HCT116 (cell line): ENCODE data around the gene PRSS33. TPM values are rescaled to one million over a fixed set of nuclear protein-coding genes. Genes with fewer than 3 reads are reported as not detected.
A peak's percentile ranks its signal among the peaks of the same experiment; 100 is the strongest.

Experiments
- ATAC-seq: fragments of 200-7000 bp; cut with Tn5 transposase; 2 replicates; pipeline ENCODE4 v1.9.1; 2020; ENCODE audit warnings: mild to moderate bottlenecking, moderate library complexity
- BruUV-seq: library from RNA; stranded (reverse); fragments of 400-500 nt; replicated peaks from 2 replicates; lab custom pipeline; 2021; lab: Mats Ljungman, UMichigan
- CTCF ChIA-PET: fragments of 300-600 bp; sonication (Branson Sonifier 250); formaldehyde crosslinking; loops from one replicate; lab custom pipeline; 2021; ENCODE audit warnings: antibody characterized with exemption; lab: Charles Lee
- POLR2A ChIA-PET: fragments of 300-600, 350-600 bp; sonication (Branson Sonifier 250); formaldehyde crosslinking; loops from one replicate; lab custom pipeline; 2021; ENCODE audit warnings: antibody characterized with exemption; lab: Charles Lee
- RAD21 ChIA-PET, 2 experiments: fragments of 300-600 bp; sonication (Branson Sonifier 250); formaldehyde crosslinking; loops; one replicate each; lab custom pipeline; 2023; ENCODE audit warnings: low total read pairs in 2 of 2; ENCODE audit not compliant: uncharacterized antibody in 2 of 2, unreplicated experiment in 2 of 2, low non-redundant PET in 1 of 2; lab: Charles Lee
- DNase-seq: peaks from one replicate; pipeline ENCODE4 v3.0.0-alpha.2; 2010; ENCODE audit warnings: low read depth, low spot score
- H2AFZ ChIP-seq: fragments of 200-600 bp; shearing (Covaris generic), sonication (generic); 2 replicates; pipeline ENCODE4 v1.6.1; 2017; ENCODE audit warnings: low read depth, mixed run types, mixed read lengths, antibody characterized with exemption, low read length; ENCODE audit not compliant: poor library complexity, severe bottlenecking
- H3K27ac ChIP-seq: 2 replicates; pipeline ENCODE4 v1.5.1; 2012; ENCODE audit warnings: low read depth, low read length
- H3K27me3 ChIP-seq: fragments of 200-600 bp; sonication (generic); 2 replicates; pipeline ENCODE4 v1.6.1; 2016; ENCODE audit warnings: mixed run types, low read length, mixed read lengths; ENCODE audit not compliant: insufficient read depth
- H3K36me3 ChIP-seq, 2 experiments: fragments of 200-500 bp in 1 of 2; fragments of 200-600 bp in 1 of 2; sonication (Bioruptor generic) in 1 of 2; sonication (generic) in 1 of 2; 2 replicates each; pipeline versions ENCODE4 v1.5.1 to v1.6.1; 2014 to 2016; ENCODE audit warnings: low read length in 2 of 2, inconsistent platforms in 1 of 2, mixed read lengths in 1 of 2, mixed run types in 1 of 2; ENCODE audit not compliant: insufficient read depth in 2 of 2, control insufficient read depth in 1 of 2
- H3K4me1 ChIP-seq, 2 experiments: fragments of 200-600 bp in 1 of 2; sonication (generic) in 1 of 2; 2 replicates each; pipeline versions ENCODE4 v1.5.1 to v1.6.1; 2012 to 2017; ENCODE audit warnings: low read length in 2 of 2, inconsistent platforms in 1 of 2, mild to moderate bottlenecking in 1 of 2, mixed read lengths in 1 of 2, mixed run types in 1 of 2, moderate library complexity in 1 of 2; ENCODE audit not compliant: insufficient read depth in 2 of 2, control insufficient read depth in 1 of 2
- H3K4me2 ChIP-seq: fragments of 200-600 bp; sonication (generic); 2 replicates; pipeline ENCODE4 v1.6.1; 2017; ENCODE audit warnings: mixed run types, low read length, mixed read lengths
- H3K4me3 ChIP-seq, 2 experiments: fragments of 200-600 bp in 1 of 2; sonication (generic) in 1 of 2; replicated peaks in 1 of 2; 2 replicates each; pipeline ENCODE4 v1.5.1; 2011 to 2016; ENCODE audit warnings: low read length in 2 of 2, control low read depth in 1 of 2, low read depth in 1 of 2, mild to moderate bottlenecking in 1 of 2, mixed read lengths in 1 of 2, mixed run types in 1 of 2
- H3K79me2 ChIP-seq: fragments of 200-600 bp; sonication (generic); 2 replicates; pipeline ENCODE4 v1.6.1; 2017; ENCODE audit warnings: mild to moderate bottlenecking, mixed run types, low read length, moderate library complexity, mixed read lengths; ENCODE audit not compliant: insufficient read depth
- H3K9ac ChIP-seq: fragments of 200-600 bp; sonication (generic); 2 replicates; pipeline ENCODE4 v1.6.1; 2016; ENCODE audit warnings: low read length, mixed read lengths
- H3K9me2 ChIP-seq: fragments of 200-600 bp; sonication (generic), shearing (Covaris generic); 2 replicates; pipeline ENCODE4 v1.6.1; 2017; ENCODE audit warnings: mixed run types, mild to moderate bottlenecking, moderate library complexity; ENCODE audit not compliant: insufficient read depth
- H3K9me3 ChIP-seq, 2 experiments: fragments of 200-500 bp in 1 of 2; fragments of 200-600 bp in 1 of 2; sonication (Bioruptor generic) in 1 of 2; sonication (generic) in 1 of 2; 2 replicates each; pipeline ENCODE4 v1.6.1; 2014 to 2017; ENCODE audit warnings: low read length in 2 of 2, mixed read lengths in 2 of 2, inconsistent platforms in 1 of 2, low read depth in 1 of 2, mild to moderate bottlenecking in 1 of 2, mixed run types in 1 of 2, moderate library complexity in 1 of 2; ENCODE audit not compliant: control insufficient read depth in 1 of 2, insufficient read depth in 1 of 2
- H4K20me1 ChIP-seq: fragments of 200-600 bp; sonication (generic), shearing (Covaris generic); 2 replicates; pipeline ENCODE4 v1.6.1; 2017; ENCODE audit warnings: mixed run types, mild to moderate bottlenecking, moderate library complexity; ENCODE audit not compliant: insufficient read depth
- EGR1 ChIP-seq: IDR thresholded peaks from 2 replicates; pipeline ENCODE4 v1.6.1; 2012; ENCODE audit warnings: low read depth
- ELF1 ChIP-seq: IDR thresholded peaks from 2 replicates; pipeline ENCODE4 v1.6.1; 2012; ENCODE audit warnings: low read depth, borderline replicate concordance
- EZH2 ChIP-seq: fragments of 200-600 bp; sonication (generic); IDR thresholded peaks from 2 replicates; pipeline ENCODE4 v1.6.1; 2017; ENCODE audit warnings: antibody characterized with exemption, mixed run types
- FOSL1 ChIP-seq: IDR thresholded peaks from 2 replicates; pipeline ENCODE4 v1.6.1; 2012; ENCODE audit warnings: low read depth
- JUND ChIP-seq: IDR thresholded peaks from 2 replicates; pipeline ENCODE4 v1.6.1; 2012
- MAX ChIP-seq: IDR thresholded peaks from 2 replicates; pipeline ENCODE4 v1.6.1; 2012
- POLR2A ChIP-seq: IDR thresholded peaks from 2 replicates; pipeline ENCODE4 v1.7.0; 2011; ENCODE audit warnings: borderline replicate concordance; ENCODE audit not compliant: insufficient read depth, insufficient read length; ENCODE audit errors: extremely low read depth
- RAD21 ChIP-seq: IDR thresholded peaks from 2 replicates; pipeline ENCODE4 v1.6.1; 2012; ENCODE audit warnings: low read depth, mild to moderate bottlenecking
- SIN3A ChIP-seq: IDR thresholded peaks from 2 replicates; pipeline ENCODE4 v1.6.1; 2012; ENCODE audit warnings: low read depth
- SP1 ChIP-seq: IDR thresholded peaks from 2 replicates; pipeline ENCODE4 v1.6.1; 2012; ENCODE audit warnings: low read depth
- SRF ChIP-seq: IDR thresholded peaks from 2 replicates; pipeline ENCODE4 v1.6.1; 2012; ENCODE audit warnings: low read depth
- TCF7L2 ChIP-seq: IDR thresholded peaks from 2 replicates; pipeline ENCODE4 v1.7.0; 2011; ENCODE audit warnings: borderline replicate concordance, inconsistent platforms; ENCODE audit not compliant: insufficient read depth, insufficient read length; ENCODE audit errors: extremely low read depth
- YY1 ChIP-seq: IDR thresholded peaks from 2 replicates; pipeline ENCODE4 v1.6.1; 2011; ENCODE audit warnings: low read length, low read depth, moderate library complexity, mild to moderate bottlenecking; ENCODE audit not compliant: insufficient replicate concordance; ENCODE audit errors: extremely low read depth
- ZFX ChIP-seq: fragments of 450-650 bp; IDR thresholded peaks from 2 replicates; pipeline ENCODE4 v1.6.1; 2017
- ZNF274 ChIP-seq: fragments of 200-500 bp; sonication (Bioruptor generic); IDR thresholded peaks from 2 replicates; pipeline ENCODE4 v1.6.1; 2014; ENCODE audit warnings: mild to moderate bottlenecking, low read depth, low read length, inconsistent platforms
- intact Hi-C: fragments of 100-400 bp; cut with micrococcal nuclease; formaldehyde crosslinking; loops from 2 replicates; pipeline ENCODE4 v1.10.0; 2022
- total RNA-seq: library from RNA; stranded (reverse); gene quantifications from one replicate; pipeline ENCODE4 v1.2.1, GENCODE V29; 2021; ENCODE audit not compliant: unreplicated experiment

The PRSS33 gene
- total RNA-seq, 1 experiment from 2014 or later = not detected

GRCh38 chr16:2753733-2754020 is 33.7 kb downstream of the PRSS33 start:
- peaks cover 39% of the 10 kb centered on the region; the same call in 1 of the 2 replicates for H4K20me1 ChIP-seq
- peaks cover 26 to 43% of the 10 kb centered on the region in 2 experiments for H3K36me3 ChIP-seq
- H3K4me1 ChIP-seq = peaks cover 18 to 32% of the 10 kb centered on the region in 2 experiments
- ChIA-PET RAD21 (interaction anchor here in 1 of 2 experiments (1.1 kb wide), 1 partner anchor 70 kb away, joined by 4 read pairs; no protein-coding TSS in a partner anchor), CTCF (no interaction called here), POLR2A (interaction anchor here (0.6 kb wide), 1 partner anchor 71 kb away, joined by 3 read pairs; no protein-coding TSS in a partner anchor)
- peaks cover 75% of the 10 kb centered on the region for H3K79me2 ChIP-seq
- peak overlapping the region; percentile 90 for H3K9ac ChIP-seq
- H3K9me2 ChIP-seq = no peaks in the 10 kb centered on the region
- DNase-seq (no peak), ATAC-seq (no peak)
- H3K4me3 ChIP-seq = peak overlapping the region; percentile 92 to 96
- H3K27me3 ChIP-seq = no peaks in the 10 kb centered on the region
- intact Hi-C loops = no loop called here
- no peak overlapping the region for H2AFZ ChIP-seq
- TF ChIP-seq EZH2 (no peak), RAD21 (no peak), EGR1 (no peak), ZNF274 (no peak), ELF1 (no peak), SP1 (no peak), MAX (no peak), JUND (no peak), SRF (no peak), FOSL1 (no peak)
- H3K4me2 ChIP-seq = peak overlapping the region; percentile 76
- no TSS peak for BruUV-seq
- peak overlapping the region; percentile 100 for H3K27ac ChIP-seq
- no peaks in the 10 kb centered on the region for H3K9me3 ChIP-seq

- H2AFZ ChIP-seq = no peak overlapping the region
- CTCF ChIA-PET = no interaction called here
- no peak for TF ChIP-seq RAD21
- TF ChIP-seq YY1 = no peak
- TF ChIP-seq POLR2A = no peak
- TF ChIP-seq EZH2 = no peak
- no peak for TF ChIP-seq SP1
- no peak for TF ChIP-seq TCF7L2
- TF ChIP-seq ZFX = no peak; the same call in 1 of the 2 replicates
- no peak for TF ChIP-seq SIN3A
- peaks cover 69% of the 10 kb centered on the region for H3K79me2 ChIP-seq
- no peaks in the 10 kb centered on the region for H3K27me3 ChIP-seq
- peaks cover 35% of the 10 kb centered on the region; the same call in 1 of the 2 replicates for H4K20me1 ChIP-seq
- DNase-seq (peak; percentile 58), ATAC-seq (peak; percentile 63)
- intact Hi-C loops = no loop called here
- peaks cover 20 to 39% of the 10 kb centered on the region in 2 experiments; a peak in 3 of 4 replicates for H3K36me3 ChIP-seq
- H3K9me3 ChIP-seq = no peaks in the 10 kb centered on the region
- peak overlapping the region; percentile 92 to 96 for H3K4me3 ChIP-seq
- no peaks in the 10 kb centered on the region for H3K9me2 ChIP-seq
- H3K4me2 ChIP-seq = peak overlapping the region; percentile 76
- peak overlapping the region; percentile 100 for H3K27ac ChIP-seq
- H3K9ac ChIP-seq = peak overlapping the region; percentile 90
- POLR2A ChIA-PET = interaction anchor here (0.6 to 2.1 kb wide), 6 partner anchors 17 to 195 kb away, joined by 3 to 7 read pairs (median 3); no protein-coding TSS in a partner anchor
- BruUV-seq = no TSS peak
- H3K4me1 ChIP-seq = peaks cover 18 to 32% of the 10 kb centered on the region in 2 experiments
- RAD21 ChIA-PET = interaction anchor here (0.7 to 1.1 kb wide), 2 partner anchors 71 kb away, joined by 3 to 4 read pairs; no protein-coding TSS in a partner anchor
Observed at GRCh38 chr16:2752850-2753732, 34.3 kb downstream of the PRSS33 start.
